Measurements from ENCODE around the gene TNS1. TPM values are rescaled to one million over a fixed set of nuclear protein-coding genes. Genes with fewer than 3 reads are reported as not detected.

The TNS1 gene
- total RNA-seq, 4 donors from 2014 or later, result 461 to 648 (median 565) TPM

DNA sequence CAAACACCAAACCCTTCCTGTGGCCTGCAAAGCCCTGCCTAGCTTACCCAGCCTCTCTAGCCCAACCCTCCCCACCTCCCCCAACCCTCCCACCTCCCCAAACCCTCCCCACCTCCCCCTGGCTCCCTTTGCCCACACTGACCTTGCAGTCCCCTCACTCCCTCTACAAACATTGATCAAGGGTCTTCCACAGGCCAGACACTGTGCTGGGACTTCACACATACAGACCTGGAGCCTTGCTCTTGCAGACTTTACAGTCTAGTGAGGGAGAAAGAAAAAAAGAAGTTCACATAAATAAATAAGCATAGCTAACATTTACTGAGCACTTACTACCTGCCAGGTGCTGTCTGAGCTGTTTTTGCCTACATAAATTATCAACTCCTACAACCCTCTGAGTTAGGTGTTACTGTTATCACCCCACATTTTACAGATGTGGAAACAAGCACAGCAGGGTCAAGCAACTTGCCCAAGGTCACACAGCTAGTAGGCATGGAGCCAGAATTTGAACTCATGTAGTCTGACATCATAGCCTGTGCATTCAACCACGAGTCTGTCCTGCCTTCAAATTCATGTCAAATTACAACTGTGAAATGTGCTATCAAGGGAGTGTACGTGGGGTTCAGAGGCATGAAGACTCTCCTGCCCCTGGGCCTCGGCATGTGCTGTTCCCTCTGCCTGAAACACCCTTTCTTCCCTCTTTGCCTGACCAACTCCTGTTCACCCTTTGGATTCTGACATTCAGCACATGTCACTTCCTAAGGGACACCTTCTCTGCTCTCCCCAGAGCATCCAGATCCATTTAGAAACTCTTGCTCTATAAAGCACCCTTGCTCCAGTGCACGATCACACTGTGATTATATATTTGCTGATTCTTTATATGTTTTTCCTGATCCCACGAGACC is 209.9 kb downstream of the TNS1 start:
- Histone ChIP-seq H3K27me3 (no peaks in the 10 kb centered on the region), H3K4me1 (peaks cover 0 to 69% (median 6%) of the 10 kb centered on the region in 4 donors), H3K9me3 (no peaks in the 10 kb centered on the region), H3K27ac (peak overlapping the region in 1 of 4 donors; percentile 57), H3K36me3 (peaks cover 0 to 3% (median 0%) of the 10 kb centered on the region in 3 donors), H3K4me3 (no peak overlapping the region)
- TF ChIP-seq EP300 (IDR thresholded peaks at IDR 0.05), result no peak
- TF ChIP-seq, protein P1, sequence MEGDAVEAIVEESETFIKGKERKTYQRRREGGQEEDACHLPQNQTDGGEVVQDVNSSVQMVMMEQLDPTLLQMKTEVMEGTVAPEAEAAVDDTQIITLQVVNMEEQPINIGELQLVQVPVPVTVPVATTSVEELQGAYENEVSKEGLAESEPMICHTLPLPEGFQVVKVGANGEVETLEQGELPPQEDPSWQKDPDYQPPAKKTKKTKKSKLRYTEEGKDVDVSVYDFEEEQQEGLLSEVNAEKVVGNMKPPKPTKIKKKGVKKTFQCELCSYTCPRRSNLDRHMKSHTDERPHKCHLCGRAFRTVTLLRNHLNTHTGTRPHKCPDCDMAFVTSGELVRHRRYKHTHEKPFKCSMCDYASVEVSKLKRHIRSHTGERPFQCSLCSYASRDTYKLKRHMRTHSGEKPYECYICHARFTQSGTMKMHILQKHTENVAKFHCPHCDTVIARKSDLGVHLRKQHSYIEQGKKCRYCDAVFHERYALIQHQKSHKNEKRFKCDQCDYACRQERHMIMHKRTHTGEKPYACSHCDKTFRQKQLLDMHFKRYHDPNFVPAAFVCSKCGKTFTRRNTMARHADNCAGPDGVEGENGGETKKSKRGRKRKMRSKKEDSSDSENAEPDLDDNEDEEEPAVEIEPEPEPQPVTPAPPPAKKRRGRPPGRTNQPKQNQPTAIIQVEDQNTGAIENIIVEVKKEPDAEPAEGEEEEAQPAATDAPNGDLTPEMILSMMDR (IDR thresholded peaks at IDR 0.05), result no peak
- no peak for TF ChIP-seq POLR2A (IDR thresholded peaks at IDR 0.05)
- DNase-seq (ENCODE audit: low spot score in 2 of 2), result no peak
- 45 to 51% methylated on average over 5 of the region's 5 CpGs for WGBS, 2 donors

DNA sequence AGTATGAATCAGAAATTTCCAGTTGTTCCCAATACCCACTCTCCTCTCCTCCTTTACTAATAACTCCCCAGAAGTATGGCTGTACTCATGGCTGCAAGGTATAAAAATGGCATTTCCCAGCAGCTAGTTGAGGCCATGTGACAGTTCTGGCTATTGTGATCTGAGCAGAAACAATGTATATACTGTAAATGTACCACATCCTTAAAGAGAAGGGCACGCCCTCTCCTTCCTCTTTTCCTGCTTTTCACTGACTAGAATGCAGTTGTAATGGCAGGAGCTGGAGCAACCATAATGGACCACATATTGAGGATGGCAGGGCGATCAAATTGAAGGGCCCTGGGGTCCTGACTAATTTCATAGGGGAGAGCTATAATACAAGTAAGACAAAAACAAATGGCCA is 211.2 kb downstream of the TNS1 start:
- 92 to 95% methylated on average over 2 of the region's 2 CpGs for WGBS, 2 donors
- peaks cover 0 to 11% (median 0%) of the 10 kb centered on the region in 3 donors for H3K36me3 ChIP-seq
- TF ChIP-seq EP300 (IDR thresholded peaks at IDR 0.05) (no peak), POLR2A (IDR thresholded peaks at IDR 0.05) (no peak)
- TF ChIP-seq, protein P1 (IDR thresholded peaks at IDR 0.05), result no peak
- no peak overlapping the region for H3K4me3 ChIP-seq
- H3K4me1 ChIP-seq, result peaks cover 0 to 56% (median 3%) of the 10 kb centered on the region in 4 donors
- H3K9me3 ChIP-seq, result no peaks in the 10 kb centered on the region
- H3K27me3 ChIP-seq, result no peaks in the 10 kb centered on the region
- no peak overlapping the region for H3K27ac ChIP-seq
- DNase-seq (ENCODE audit: low spot score in 2 of 2), result no peak

DNA sequence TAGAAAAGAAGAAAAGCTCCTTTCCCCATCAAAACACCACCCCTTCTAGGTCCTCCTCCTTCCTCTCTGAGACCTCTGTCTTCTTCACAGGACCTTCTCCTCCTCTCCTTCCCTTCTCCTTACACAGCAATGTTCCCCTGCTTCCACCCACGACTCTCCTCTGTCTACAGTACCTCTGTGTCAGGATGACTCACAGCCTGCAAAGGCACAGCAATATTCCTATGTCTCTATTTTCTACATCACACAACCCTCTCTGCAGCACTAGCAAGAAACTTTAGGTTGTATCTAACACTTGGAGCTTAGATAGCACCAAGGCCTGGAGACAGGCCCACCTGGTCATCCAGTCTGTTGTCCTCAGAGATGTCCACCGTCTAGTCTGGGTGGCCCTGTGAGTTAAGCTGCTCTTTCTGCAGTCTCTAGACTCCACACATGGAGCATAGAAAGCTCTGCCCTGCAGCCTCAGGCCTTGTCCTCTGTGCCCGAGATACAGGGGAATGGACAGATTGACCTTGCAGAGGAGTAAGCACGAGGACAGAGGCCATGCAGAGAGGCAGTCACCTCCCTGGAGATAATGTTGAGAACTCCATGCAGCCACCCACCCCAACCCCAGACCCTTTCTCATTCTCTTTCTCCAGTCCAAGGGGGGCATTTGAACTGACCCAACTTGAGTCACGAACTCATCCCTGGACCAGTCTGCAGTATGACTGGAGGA is 212.0 kb downstream of the TNS1 start:
- 56 to 58% methylated on average over 4 to 5 of the region's 5 CpGs for WGBS, 2 donors
- H3K27me3 ChIP-seq, result no peaks in the 10 kb centered on the region
- peaks cover 0 to 50% (median 3%) of the 10 kb centered on the region in 4 donors for H3K4me1 ChIP-seq
- H3K9me3 ChIP-seq, result no peaks in the 10 kb centered on the region
- TF ChIP-seq, protein P1 (IDR thresholded peaks at IDR 0.05), result no peak
- TF ChIP-seq EP300 (IDR thresholded peaks at IDR 0.05), result no peak
- TF ChIP-seq POLR2A (IDR thresholded peaks at IDR 0.05), result no peak
- H3K27ac ChIP-seq, result peak overlapping the region in 2 of 4 donors; percentile 65 to 68
- H3K36me3 ChIP-seq, result peaks cover 0 to 11% (median 0%) of the 10 kb centered on the region in 3 donors
- no peak overlapping the region for H3K4me3 ChIP-seq
- peak in 1 of 2 donors; percentile 5 for DNase-seq (ENCODE audit: low spot score in 2 of 2)

DNA sequence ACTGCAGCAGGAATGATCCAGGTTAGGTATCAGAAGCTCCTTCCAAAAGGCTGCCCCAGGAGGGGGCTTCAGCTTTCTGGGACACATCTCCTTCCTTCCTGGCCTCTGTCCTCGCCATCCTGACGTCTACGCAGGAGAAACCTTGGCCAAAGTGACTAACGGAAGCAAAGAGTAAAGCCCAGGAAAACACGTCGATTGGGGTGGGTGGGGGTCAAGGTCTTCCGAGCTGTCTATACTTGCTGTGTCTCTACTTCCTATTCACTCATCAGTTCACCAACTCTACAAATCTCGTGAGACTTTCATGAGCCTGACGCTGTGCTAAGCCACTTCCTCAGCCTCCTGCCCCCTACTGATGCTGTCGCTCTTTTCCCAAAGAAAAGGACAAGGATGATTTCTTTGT is 212.6 kb downstream of the TNS1 start:
- Histone ChIP-seq H3K4me3 (peak overlapping the region in 2 of 4 donors; percentile 9 to 30), H3K9me3 (no peaks in the 10 kb centered on the region), H3K36me3 (peaks cover 0 to 11% (median 0%) of the 10 kb centered on the region in 3 donors), H3K27me3 (no peaks in the 10 kb centered on the region), H3K27ac (peak overlapping the region in 3 of 4 donors; percentile 32 to 68 (median 65)), H3K4me1 (peaks cover 0 to 47% (median 3%) of the 10 kb centered on the region in 4 donors)
- peak in 1 of 2 donors; percentile 15 for TF ChIP-seq POLR2A (IDR thresholded peaks at IDR 0.05)
- TF ChIP-seq, protein P1 (IDR thresholded peaks at IDR 0.05), result no peak
- no peak for TF ChIP-seq EP300 (IDR thresholded peaks at IDR 0.05)
- peak in 1 of 2 donors; percentile 4 for DNase-seq (ENCODE audit: low spot score in 2 of 2)
- 65 to 68% methylated on average over 10 of the region's 10 CpGs for WGBS, 2 donors

Measured in tibial nerve (tissue), 4 donors.